Brain microvascular endothelial cell (primary cell): ENCODE measurements around the gene GFRA1.

Source experiments
- DNase-seq: peaks from one replicate; pipeline ENCODE4 v3.0.0-alpha.2; 2020
- H3K27ac ChIP-seq: fragments of 250-450 bp; sonication (Bioruptor Pico); 2 replicates; pipeline ENCODE4 v1.5.1; 2020; ENCODE audit warnings: mild to moderate bottlenecking, moderate library complexity
- H3K27me3 ChIP-seq: fragments of 250-450 bp; sonication (Bioruptor Pico); replicated peaks from 2 replicates; pipeline ENCODE4 v1.5.1; 2020; ENCODE audit warnings: mild to moderate bottlenecking
- H3K36me3 ChIP-seq: fragments of 250-450 bp; sonication (Bioruptor Pico); replicated peaks from 2 replicates; pipeline ENCODE4 v1.5.1; 2020; ENCODE audit warnings: mild to moderate bottlenecking
- H3K4me3 ChIP-seq: 2 replicates; pipeline ENCODE4 v1.5.1; 2011; ENCODE audit warnings: low read depth, mild to moderate bottlenecking, control low read depth, low read length, moderate library complexity
- CTCF ChIP-seq: IDR thresholded peaks from 2 replicates; pipeline ENCODE4 v1.5.1; 2011; ENCODE audit warnings: low read depth, mild to moderate bottlenecking, moderate library complexity, low read length, control low read depth, inconsistent platforms; ENCODE audit errors: missing control alignments
- in situ Hi-C: cut with HindIII; loops from 2 replicates; pipeline ENCODE4 v1.10.0; 2017; ENCODE audit warnings: low sequenced_read_pairs, low pct_ligation_motif_present

Gene GFRA1

DNA sequence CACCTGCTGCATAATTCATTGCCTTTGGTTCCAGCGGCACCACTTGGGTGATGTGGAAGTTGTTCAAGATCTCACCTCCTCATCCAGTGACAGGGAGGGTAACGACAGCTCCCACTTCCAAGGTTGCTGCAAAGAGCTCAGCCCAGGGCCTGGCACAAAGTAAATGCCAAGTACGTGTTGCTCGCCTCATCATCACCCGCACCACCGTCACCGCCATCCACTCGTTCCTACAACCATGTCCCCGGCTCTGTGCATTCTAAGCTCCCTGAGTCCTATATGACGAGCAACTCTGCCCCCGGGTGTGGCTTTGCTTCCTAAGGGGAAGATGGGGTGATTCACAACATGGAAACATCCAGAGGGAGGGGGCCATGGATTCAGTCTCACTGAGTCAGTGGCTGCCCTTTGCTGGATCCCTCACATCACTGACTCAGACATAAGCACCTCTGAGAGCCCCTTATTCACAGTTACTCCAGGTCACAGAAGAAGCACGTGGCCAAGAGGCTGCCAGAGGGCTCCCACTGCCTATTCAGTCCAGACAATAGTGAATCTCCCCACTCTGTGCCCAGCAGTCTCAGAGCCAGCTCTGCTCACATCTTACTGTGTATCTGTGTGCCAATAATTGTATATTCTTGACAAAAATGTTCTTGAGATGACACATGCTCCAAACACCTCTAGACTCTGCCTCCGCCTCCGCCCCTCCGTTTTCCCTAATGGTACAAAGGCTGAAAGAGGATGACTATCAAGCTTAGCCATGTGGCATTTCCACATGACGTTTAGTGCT lies 159.1 kb downstream of the GFRA1 start:
- no peaks in the 10 kb centered on the region for H3K36me3 ChIP-seq
- TF ChIP-seq CTCF = no peak
- H3K4me3 ChIP-seq = no peak overlapping the region
- peak; percentile 9 for DNase-seq
- no peaks in the 10 kb centered on the region for H3K27me3 ChIP-seq
- no peak overlapping the region for H3K27ac ChIP-seq
- in situ Hi-C loops = no loop called here

DNA sequence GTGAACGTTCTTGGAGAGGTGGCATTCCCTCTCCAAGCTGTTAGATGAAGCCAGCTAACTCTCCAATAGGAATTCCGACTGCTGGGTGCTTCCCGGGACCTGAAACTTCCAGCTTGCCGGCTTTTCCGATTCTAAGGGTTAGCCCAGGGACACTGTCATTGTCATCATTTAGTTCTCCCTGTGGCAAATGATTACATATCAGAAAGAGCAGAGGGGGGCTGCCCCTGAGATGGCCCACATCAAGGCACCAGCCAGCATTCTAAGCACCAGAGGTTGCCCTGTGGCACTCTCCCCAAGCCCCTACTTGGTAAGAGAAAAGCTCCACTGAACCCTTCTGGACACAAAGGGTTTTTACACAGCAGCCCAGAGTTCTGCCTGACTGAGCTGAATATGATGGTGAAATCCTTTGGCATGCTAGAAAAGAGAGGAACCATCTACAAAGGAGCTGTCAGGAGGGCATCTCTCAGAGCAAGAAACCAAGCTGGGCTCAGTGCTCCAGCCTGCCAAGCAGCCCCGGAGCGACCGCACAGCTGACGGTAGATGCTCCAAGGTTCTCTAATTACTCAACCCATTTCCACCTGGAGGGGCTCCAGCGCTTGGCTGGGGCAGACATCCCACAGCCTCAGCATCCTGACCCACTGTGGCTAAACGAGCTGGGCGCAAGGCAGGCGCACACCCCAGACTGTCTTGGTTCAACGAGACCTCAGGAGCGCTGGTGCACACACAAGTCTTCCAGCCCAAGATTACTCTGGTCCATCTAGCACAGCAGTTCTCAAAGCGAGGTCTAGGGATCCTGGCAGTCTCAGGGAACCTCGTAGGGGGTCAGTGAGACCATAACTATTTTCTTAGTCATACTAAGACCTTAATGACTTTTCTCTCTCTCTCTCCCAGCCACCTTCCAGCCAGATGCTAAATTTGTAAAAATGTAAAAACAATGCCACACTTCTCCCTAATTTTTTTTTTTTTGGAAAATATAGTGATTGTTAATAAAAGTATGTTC lies 160.5 kb downstream of the GFRA1 start:
- H3K4me3 ChIP-seq = no peak overlapping the region
- in situ Hi-C loops = no loop called here
- TF ChIP-seq CTCF = no peak
- no peak for DNase-seq
- no peaks in the 10 kb centered on the region for H3K36me3 ChIP-seq
- no peaks in the 10 kb centered on the region for H3K27me3 ChIP-seq
- no peak overlapping the region for H3K27ac ChIP-seq

DNA sequence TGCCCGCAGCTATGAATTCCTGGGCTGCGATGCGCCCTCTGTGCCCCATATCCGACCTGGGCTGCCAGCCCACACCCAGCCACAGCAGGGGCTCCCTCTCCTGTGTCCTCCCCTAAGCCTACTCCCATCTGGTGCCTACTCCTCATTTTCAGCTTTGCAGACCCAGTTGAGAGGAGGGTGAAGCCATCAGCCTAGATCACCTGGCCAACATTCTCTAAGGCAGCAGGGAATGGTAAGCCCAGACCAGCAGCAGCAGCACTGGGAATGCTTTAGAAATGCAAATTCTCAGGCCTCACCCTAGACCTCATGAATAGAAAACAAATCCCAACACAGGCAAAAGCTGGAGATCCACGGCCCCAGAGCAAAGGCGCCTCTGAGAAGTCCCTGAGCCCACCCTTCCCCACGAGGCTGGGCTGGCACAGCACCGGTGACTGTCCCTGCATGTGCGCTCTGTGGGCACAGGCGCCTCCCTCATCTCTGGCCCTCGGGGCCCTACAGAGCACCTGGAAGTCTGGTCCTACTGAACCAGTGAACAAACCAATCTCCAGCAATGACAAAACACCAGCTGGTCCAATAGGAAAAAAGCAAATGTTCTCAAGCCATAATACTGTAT lies 161.4 kb downstream of the GFRA1 start:
- DNase-seq = no peak
- no peaks in the 10 kb centered on the region for H3K27me3 ChIP-seq

GRCh38 chr10:116110736-116111135 lies 162.3 kb downstream of the GFRA1 start:
- Histone ChIP-seq H3K4me3 (no peak overlapping the region), H3K36me3 (no peaks in the 10 kb centered on the region), H3K27ac (no peak overlapping the region), H3K27me3 (no peaks in the 10 kb centered on the region)
- no peak for DNase-seq
- TF ChIP-seq CTCF = no peak
- in situ Hi-C loops = no loop called here

More for the DNA sequence above, 161.4 kb downstream of the GFRA1 start:
- in situ Hi-C loops = no loop called here
- Histone ChIP-seq H3K27ac (no peak overlapping the region), H3K4me3 (no peak overlapping the region), H3K36me3 (no peaks in the 10 kb centered on the region)
- TF ChIP-seq CTCF = no peak

DNA sequence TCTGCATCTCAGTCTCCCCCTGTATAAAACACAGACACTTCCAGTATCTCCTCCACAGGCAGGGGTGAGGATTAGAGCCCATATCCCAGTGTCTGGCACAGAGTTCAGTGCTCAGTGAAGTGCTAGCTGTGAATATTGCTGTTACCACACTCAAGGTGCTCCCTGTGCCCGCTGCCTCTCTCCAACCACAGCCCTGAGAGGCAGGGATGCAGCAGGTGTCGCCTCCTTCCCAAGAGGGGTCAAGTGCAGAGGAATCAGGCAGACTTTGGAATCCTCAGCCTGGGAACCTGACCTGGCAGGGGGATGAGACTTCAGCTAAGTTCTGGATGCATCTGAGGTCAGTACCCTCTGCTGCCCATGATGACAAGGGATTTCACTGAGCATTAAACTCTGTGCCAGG lies 163.1 kb downstream of the GFRA1 start:
- Histone ChIP-seq H3K27me3 (no peaks in the 10 kb centered on the region), H3K4me3 (no peak overlapping the region), H3K36me3 (no peaks in the 10 kb centered on the region), H3K27ac (no peak overlapping the region)
- no peak for TF ChIP-seq CTCF
- in situ Hi-C loops = no loop called here
- no peak for DNase-seq
